Keratinocyte (primary cell): Measurements from ENCODE around the gene FLRT1. TPM values are rescaled to one million over a fixed set of nuclear protein-coding genes. Genes with fewer than 3 reads are reported as not detected.

Experiments
- DNase-seq: peaks from one replicate; pipeline ENCODE4 v3.0.0-alpha.2; 2011; ENCODE audit warnings: low read depth, missing footprints, low spot score
- FAIRE-seq: peaks from 2 replicates; lab custom pipeline; 2011; peaks lifted over from hg19 to GRCh38; lab: Jason Lieb, UNC
- H2AFZ ChIP-seq: 2 replicates; pipeline ENCODE4 v1.6.0; 2012; ENCODE audit warnings: low read length, control low read depth, inconsistent platforms; ENCODE audit not compliant: control insufficient read depth
- H3K27ac ChIP-seq: 2 replicates; pipeline ENCODE4 v1.5.1; 2011; ENCODE audit warnings: low read length; ENCODE audit not compliant: control insufficient read depth, insufficient read depth
- H3K27me3 ChIP-seq: 3 replicates; pipeline ENCODE4 v1.6.0; 2011; ENCODE audit warnings: low read length; ENCODE audit not compliant: control insufficient read depth, insufficient read depth; ENCODE audit errors: extremely low read depth
- H3K36me3 ChIP-seq, 2 experiments: 2 replicates in 1 of 2; 3 replicates in 1 of 2; pipeline ENCODE4 v1.5.1; 2011; ENCODE audit warnings: low read length in 2 of 2, mild to moderate bottlenecking in 1 of 2; ENCODE audit not compliant: control insufficient read depth in 2 of 2, insufficient read depth in 2 of 2; ENCODE audit errors: extremely low read depth in 1 of 2
- H3K4me1 ChIP-seq: 3 replicates; pipeline ENCODE4 v1.5.1; 2011; ENCODE audit warnings: low read length; ENCODE audit not compliant: control insufficient read depth, insufficient read depth; ENCODE audit errors: extremely low read depth
- H3K4me2 ChIP-seq: 3 replicates; pipeline ENCODE4 v1.6.0; 2011; ENCODE audit warnings: low read depth, low read length; ENCODE audit not compliant: control insufficient read depth, insufficient read depth; ENCODE audit errors: extremely low read depth
- H3K4me3 ChIP-seq, 3 experiments: fragments of 200-600 bp in 1 of 3; sonication (generic) in 1 of 3; 2 replicates in 2 of 3; 3 replicates in 1 of 3; pipeline ENCODE4 v1.5.1; 2011 to 2016; ENCODE audit warnings: low read length in 3 of 3, mild to moderate bottlenecking in 3 of 3, control low read depth in 2 of 3, inconsistent platforms in 1 of 3, low read depth in 1 of 3, mixed read lengths in 1 of 3, mixed run types in 1 of 3, moderate library complexity in 1 of 3; ENCODE audit not compliant: control insufficient read depth in 2 of 3, insufficient read depth in 2 of 3; ENCODE audit errors: extremely low read depth in 1 of 3
- H3K79me2 ChIP-seq: 2 replicates; pipeline ENCODE4 v1.6.0; 2012; ENCODE audit warnings: low read length; ENCODE audit not compliant: control insufficient read depth, insufficient read depth
- H3K9ac ChIP-seq: 3 replicates; pipeline ENCODE4 v1.6.0; 2011; ENCODE audit warnings: low read length; ENCODE audit not compliant: control insufficient read depth, insufficient read depth; ENCODE audit errors: extremely low read depth
- H3K9me1 ChIP-seq: 3 replicates; pipeline ENCODE4 v1.6.0; 2011; ENCODE audit warnings: low read length; ENCODE audit not compliant: control insufficient read depth, insufficient read depth; ENCODE audit errors: extremely low read depth
- H3K9me3 ChIP-seq: 2 replicates; pipeline ENCODE4 v1.5.1; 2012; ENCODE audit warnings: low read depth, low read length; ENCODE audit not compliant: control insufficient read depth
- H4K20me1 ChIP-seq: 3 replicates; pipeline ENCODE4 v1.6.0; 2011; ENCODE audit warnings: low read length; ENCODE audit not compliant: control insufficient read depth, insufficient read depth; ENCODE audit errors: extremely low read depth
- CTCF ChIP-seq, 3 experiments: IDR thresholded peaks in 1 of 3; conservative IDR thresholded peaks in 1 of 3; optimal IDR thresholded peaks in 1 of 3; 2 replicates in 2 of 3; 3 replicates in 1 of 3; pipeline versions ENCODE3 to v1.5.1; 2011; ENCODE audit warnings: low read length in 3 of 3, mild to moderate bottlenecking in 3 of 3, moderate library complexity in 2 of 3, control low read depth in 1 of 3, inconsistent platforms in 1 of 3; ENCODE audit not compliant: insufficient read depth in 2 of 3; ENCODE audit errors: extremely low read depth in 1 of 3
- EZH2 ChIP-seq: IDR thresholded peaks from one replicate; pipeline ENCODE4 v1.6.1; 2012; ENCODE audit warnings: inconsistent platforms, mild to moderate bottlenecking, low read length, moderate library complexity
- dilution Hi-C: fragments of 300-500 bp; cut with MboI; formaldehyde crosslinking; loops from one replicate; pipeline ENCODE4 v1.7.0; 2020; ENCODE audit warnings: low sequenced_read_pairs; ENCODE audit not compliant: extremely low pct_ligation_motif_present
- polyA plus RNA-seq, 5 experiments: library from polyadenylated mRNA; depleted of rRNA in 3 of 5; stranded (reverse) in 3 of 5; stranded (forward) in 1 of 5; unstranded in 1 of 5; fragments of >200 nt; gene quantifications; 1 replicate in 1 of 5; 2 replicates in 3 of 5; 3 replicates in 1 of 5; pipeline versions ENCODE4 v1.2.1 to v1.2.3, GENCODE V29; 2011 to 2012; ENCODE audit warnings: missing spikeins in 2 of 5, low read depth in 1 of 5, low replicate concordance in 1 of 5

The FLRT1 gene
- polyA plus RNA-seq, 1 donor (not counting 4 experiments of a cell fraction or from before 2014, with no cell fraction given): not detected

GRCh38 chr11:64081745-64082442 is 46.2 kb downstream of the FLRT1 start:
- no peak for FAIRE-seq

GRCh38 chr11:64083398-64084080 is 47.8 kb downstream of the FLRT1 start:
- FAIRE-seq (no peak), DNase-seq (no peak)
- no peak overlapping the region for H3K9ac ChIP-seq
- peaks cover 2% of the 10 kb centered on the region for H4K20me1 ChIP-seq
- no peak overlapping the region for H3K4me2 ChIP-seq
- peaks cover 21% of the 10 kb centered on the region for H3K27me3 ChIP-seq
- H3K79me2 ChIP-seq: no peaks in the 10 kb centered on the region
- dilution Hi-C loops: no loop called here
- no peaks in the 10 kb centered on the region for H3K9me1 ChIP-seq
- no peaks in the 10 kb centered on the region for H3K9me3 ChIP-seq
- TF ChIP-seq EZH2 (no peak), CTCF (optimal IDR thresholded peaks at IDR 0.05 in 1 of 3, IDR thresholded peaks at IDR 0.05 in 1 of 3, conservative IDR thresholded peaks at IDR 0.05 in 1 of 3; ENCODE audit: extremely low read depth in 1 of 3, insufficient read depth in 2 of 3, low read length in 3 of 3) (no peak)
- no peak overlapping the region for H3K4me3 ChIP-seq
- H3K27ac ChIP-seq: no peak overlapping the region
- no peaks in the 10 kb centered on the region for H3K36me3 ChIP-seq
- no peak overlapping the region for H2AFZ ChIP-seq
- peaks cover 2% of the 10 kb centered on the region for H3K4me1 ChIP-seq

More at GRCh38 chr11:64081745-64082442, 46.2 kb downstream of the FLRT1 start:
- Histone ChIP-seq H3K9me3 (no peaks in the 10 kb centered on the region), H3K79me2 (no peaks in the 10 kb centered on the region), H3K9me1 (no peaks in the 10 kb centered on the region), H3K9ac (no peak overlapping the region), H3K36me3 (no peaks in the 10 kb centered on the region), H3K4me3 (no peak overlapping the region), H3K4me2 (no peak overlapping the region), H3K27me3 (peaks cover 6% of the 10 kb centered on the region), H4K20me1 (no peaks in the 10 kb centered on the region), H3K4me1 (no peaks in the 10 kb centered on the region), H2AFZ (no peak overlapping the region), H3K27ac (no peak overlapping the region)
- no peak for DNase-seq
- dilution Hi-C loops: no loop called here
- no peak for TF ChIP-seq CTCF (optimal IDR thresholded peaks at IDR 0.05 in 1 of 3, IDR thresholded peaks at IDR 0.05 in 1 of 3, conservative IDR thresholded peaks at IDR 0.05 in 1 of 3; ENCODE audit: extremely low read depth in 1 of 3, insufficient read depth in 2 of 3, low read length in 3 of 3)
- no peak for TF ChIP-seq EZH2
